ENCODE results near the gene ITPKA.
A peak's percentile ranks its signal among the peaks of the same experiment; 100 is the strongest.
"Not testable (repeated sequence)": the region's sequence is repeated elsewhere in the genome, so short reads cannot be mapped to it uniquely, and the experiment has no call there.

Gene ITPKA

DNA sequence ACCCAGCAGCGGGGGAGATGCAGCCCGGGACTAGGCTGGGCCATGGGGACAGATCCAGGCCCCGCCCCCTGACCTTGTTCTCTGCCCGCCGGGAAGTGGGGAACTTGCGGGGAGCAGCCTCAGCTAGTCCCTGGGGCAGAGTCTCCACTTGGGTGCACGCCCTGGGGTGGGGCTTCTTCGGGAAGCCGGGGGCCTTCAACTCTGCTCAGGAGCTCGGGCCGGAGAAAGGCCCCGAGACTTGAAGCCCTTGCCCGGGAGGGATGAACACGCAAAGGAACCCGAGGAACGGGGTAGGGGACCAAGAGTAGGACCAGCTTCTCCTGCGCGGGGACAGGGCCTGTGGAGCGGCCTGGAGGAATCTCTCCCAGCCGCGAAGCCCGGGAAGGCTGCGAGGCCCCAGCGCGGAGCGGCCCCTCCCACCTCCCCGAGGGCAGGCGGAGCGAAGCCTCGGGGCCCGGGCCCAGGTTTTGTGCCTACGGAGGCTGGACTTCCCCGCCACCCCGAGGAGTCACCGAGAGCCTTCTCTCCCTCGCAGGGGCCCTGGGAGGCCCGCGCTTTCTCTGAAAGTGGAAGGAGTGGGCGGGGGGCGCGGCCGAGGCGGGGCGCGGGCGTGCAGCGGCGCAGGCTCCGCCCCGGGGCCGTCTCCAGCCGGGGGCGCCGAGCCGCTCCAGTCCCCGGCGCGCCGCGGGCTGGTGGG, at the start of gene ITPKA:
TSS of gene ITPKA (plus strand) at position 670 of the 697 bp plus-strand sequence. CDS start 54 bp downstream, outside the sequence.
- DNase-seq: peak; percentile 69

DNA sequence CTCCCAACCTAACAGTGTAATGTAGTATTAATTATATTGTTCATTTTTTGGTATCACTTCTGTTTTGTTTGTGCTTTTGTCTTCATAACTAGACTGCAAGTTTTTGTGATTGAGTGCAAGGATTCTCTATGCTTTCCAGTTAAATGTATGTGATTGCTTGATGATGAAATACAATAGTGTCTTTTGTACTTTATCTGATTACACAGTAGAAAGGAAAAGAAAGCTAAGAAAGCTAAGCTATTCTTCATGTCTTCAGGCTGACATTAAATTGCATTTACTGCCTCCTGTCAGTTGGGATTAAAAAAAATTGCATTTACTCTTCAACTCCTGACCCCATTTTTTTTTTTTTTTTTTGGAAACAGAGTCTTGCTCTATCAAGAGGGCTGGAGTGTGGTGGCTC, 48.3 kb upstream of the ITPKA start:
- no peak for DNase-seq

DNA sequence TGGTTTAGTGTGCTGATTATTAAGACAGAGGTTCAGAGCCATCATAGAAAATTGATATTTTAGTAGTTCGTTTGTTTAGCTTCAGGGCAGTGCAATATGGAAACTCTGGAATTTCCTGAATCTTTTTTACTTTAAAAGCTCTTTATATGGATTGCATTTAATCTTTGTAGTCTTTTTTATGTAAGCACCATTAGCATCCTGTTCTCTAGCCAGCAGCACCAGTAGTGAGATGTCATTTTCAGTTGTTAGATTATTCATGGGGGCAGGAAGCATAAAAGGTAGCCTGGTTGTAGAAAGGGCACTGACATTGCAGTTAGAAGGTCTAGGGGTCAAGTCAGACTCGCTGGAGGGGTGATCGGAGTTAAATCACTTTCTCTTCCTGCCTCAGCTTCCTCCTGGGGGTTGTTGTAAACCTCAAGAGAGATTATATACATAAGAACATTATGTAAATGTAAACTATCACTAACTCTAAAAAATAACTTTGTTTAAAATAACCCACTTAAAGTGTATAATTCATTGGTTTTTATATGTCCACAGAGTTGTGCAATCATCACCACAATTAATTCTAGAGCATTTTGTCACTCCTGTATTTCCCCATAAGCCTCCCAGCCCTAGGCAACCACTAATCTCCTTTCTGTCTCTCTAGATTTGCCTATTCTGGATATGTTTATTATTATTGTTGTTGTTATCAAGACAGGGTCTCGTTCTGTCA, 31.4 kb upstream of the ITPKA start:
- no peak for DNase-seq

DNA sequence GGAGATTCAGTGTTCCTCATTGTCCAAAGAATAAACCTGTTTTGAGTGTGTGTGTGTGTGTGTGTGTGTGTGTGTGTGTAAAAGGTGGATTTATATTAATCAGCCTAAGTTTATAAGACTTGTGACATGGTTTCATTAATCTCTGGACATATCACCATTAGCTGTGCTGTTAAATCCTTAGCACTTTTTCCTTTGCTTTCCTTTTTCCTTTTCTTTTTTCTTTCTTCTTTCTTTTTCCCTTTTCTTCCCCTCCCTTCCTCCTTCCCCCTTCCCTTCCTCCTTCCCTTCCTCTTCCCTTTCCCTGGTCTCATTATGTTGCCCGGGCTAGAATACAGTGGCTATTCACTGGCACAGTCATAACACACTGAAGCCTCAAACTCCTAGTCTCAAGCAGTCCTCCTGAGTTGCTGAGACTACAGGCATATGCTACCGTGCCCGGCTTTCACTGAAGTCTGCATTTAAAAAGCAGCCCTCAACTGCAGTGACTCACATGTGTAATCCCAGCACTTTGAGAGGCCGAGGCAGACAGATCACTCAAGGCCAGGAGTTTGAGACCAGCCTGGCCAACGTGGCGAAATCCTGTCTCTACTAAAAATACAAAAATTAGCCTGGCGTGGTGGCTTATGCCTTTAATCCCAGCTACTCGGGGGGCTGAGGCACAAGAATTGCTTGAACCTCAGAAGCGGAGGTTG, 28.6 kb upstream of the ITPKA start:
- DNase-seq: no peak

DNA sequence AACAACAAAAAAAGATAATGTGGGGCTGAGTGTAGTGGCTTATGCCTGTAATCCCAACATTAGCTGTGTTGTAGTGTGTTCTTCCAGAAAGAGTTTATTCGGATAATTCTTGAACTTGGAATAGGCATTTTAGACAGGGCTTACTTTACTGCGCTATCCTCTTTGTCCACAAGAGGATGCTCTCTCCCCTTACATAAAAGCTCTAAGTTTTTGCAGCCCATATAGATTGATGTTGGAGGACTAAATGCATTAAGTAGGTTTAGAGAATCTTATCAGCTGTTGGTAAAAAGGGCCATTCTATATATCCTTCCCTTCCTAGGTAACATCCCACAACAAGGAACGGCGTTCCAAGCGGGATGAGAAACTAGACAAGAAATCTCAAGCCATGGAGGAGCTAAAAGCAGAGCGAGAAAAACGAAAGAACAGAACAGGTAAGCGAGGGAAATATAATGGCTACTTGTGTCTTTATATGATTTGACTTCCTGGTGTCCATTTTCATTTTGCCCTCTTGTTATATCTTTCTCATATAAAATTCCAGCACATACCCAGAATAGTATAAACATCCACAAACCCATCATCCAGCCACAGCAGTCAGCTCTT, 27.8 kb upstream of the ITPKA start:
- DNase-seq: peak; percentile 53

DNA sequence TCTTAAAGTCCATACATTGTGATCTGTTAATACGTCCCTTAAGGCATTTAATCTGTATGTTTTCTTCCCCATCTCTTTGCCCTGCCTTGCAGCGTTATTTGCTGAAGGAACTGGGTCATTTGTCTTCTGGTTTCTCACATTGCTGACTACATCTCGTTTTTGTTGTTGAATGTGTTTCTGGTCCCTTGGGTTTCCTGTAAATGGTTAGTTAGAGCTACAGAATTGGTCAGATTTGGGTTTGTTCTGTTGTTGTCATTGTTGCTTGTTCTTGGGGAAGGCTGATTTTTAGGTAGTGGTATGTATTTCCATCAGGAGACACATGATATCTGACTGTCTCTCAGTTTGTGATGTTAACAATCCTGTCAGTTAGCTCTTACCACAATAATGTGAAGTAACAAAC, 27.0 kb upstream of the ITPKA start:
- no peak for DNase-seq

DNA sequence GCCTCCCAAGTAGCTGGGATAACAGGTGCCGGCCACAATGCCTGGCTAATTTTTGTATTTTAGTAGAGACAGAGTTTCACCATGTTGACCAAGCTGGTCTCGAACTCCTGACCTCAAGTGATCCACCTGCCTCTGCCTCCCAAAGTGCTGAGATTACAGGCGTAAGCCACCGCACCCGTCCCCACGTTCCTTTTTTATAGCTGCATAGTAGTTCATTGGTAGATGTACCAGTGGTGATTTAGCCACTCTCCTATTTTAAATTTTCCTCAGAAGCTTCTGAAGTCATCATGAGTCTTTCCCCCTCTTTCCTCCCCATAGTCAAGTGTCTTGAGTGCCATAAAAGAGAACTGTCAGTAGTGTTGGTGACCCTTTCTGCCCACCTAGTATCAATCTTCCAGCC, 24.0 kb upstream of the ITPKA start:
- not testable (repeated sequence) for DNase-seq

DNA sequence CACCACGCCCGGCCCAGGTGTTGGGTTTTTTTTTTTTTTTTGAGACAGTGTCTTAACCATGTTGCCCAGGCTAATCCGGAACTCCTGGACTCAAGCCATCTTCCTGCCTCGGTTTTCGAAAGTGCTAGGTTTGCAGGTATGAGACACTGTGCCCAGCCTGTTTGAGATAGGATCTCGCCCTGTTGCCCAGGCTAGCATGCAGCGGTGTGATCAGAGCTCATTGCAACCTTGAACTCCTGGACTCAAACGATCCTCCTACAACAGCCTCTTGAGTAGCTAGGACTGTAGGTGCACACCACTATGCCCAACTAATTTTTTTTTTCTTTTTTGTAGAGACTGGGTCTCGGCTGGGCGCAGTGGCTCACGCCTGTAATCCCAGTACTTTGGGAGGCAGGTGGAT, 20.3 kb upstream of the ITPKA start:
- no peak for DNase-seq

DNA sequence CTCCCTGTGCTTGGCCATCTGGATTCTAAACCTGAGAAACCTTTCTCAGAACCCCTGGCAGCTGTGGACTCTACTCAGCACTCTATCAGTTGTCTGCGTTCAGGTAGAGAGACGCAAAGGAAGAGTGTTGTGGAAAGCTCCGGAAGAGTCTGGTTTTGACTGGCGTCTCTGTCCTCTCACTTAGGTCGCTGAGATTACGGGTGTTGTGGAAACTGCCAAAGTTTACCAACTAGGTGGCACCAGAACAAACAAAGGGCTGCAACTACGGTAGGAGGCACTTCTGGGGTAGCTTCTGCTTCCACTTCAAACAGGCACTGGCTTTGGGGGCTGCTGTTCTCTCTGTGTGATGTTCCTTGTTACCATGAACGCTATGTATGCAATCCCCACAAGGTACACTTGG, 19.2 kb upstream of the ITPKA start:
- no peak for DNase-seq

DNA sequence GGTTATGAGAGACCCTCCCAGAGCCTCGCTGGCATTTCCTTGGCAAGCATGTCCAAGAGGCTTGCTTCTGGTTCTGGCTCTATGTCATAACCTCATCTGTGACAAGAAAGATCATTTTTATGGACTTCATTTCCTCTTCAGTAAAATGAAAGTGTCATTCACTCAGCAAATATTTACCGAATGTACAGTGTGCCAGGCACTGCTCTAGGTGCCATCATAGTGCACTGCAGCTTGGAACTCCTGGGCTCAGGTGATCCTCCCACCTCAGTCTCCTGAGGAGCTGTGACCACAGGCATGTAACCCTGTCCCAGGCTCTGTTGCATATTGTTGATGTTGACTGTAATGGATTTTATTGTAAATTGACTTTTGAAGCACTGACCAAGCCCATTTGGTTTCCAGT, 18.7 kb upstream of the ITPKA start:
- no peak for DNase-seq

DNA sequence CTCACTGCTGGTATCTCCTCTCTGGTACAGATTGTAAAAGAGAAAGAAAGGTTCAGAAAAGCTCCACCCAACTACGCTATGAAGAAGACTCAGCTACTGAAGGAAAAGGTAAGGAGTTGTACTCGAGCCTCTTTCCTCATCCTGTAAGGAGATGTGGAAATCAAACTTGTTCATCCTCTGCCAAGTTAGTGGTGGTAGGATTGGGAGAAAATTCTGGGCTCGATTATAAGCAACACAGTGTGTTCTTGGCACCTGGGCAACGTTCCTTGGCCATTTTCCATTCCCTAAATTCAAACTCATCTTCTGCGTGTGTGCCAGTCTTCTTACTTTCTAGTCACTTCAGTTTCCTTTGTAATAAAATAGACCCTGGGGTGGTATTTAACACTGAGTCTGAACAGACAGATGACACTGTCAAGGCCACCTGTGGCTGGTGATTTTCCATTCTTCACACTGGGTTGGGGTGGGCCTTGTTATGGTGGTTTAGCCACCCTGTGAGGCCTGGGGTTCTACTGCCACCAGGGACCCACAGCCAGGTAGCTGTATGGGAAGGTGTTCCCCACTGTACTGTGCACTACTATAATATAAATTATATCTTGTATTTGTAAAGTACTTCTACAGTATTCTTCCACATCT, 17.1 kb upstream of the ITPKA start:
- DNase-seq: no peak

DNA sequence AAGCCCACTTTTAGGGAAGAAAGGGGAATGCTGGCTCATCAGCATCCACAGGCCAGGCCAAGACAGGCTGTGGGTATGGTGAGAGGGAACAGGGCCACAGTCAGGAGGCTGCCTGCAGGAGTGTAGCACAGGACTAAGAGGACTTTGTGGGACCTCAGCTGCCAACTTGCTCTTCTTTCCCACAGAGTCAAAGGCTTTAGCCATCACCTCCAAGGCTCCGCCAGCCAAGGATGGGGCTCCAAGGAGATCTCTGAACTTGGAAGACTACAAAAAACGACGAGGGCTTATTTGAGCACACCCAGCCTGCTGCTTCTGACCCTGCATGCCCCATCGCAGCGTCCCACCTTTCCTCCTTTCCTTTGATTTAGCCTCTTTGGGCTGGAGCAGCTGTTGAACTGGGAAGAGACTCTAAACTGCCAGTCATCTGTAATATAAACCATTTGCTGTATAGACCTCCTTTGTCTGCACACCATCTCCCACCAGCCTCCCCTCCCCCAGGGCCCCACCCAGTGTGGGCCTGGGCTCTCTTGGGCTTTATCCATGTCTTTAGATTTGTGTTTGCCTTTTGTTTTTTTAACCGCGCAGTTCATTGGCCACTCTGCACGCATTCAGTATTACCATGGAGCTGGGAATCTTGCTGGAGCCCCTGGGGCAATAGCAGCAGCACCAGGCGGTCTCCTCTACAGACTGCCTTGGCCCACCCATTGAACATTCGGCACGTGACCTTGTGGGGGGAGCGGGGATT, 13.1 kb upstream of the ITPKA start:
- DNase-seq: no peak

DNA sequence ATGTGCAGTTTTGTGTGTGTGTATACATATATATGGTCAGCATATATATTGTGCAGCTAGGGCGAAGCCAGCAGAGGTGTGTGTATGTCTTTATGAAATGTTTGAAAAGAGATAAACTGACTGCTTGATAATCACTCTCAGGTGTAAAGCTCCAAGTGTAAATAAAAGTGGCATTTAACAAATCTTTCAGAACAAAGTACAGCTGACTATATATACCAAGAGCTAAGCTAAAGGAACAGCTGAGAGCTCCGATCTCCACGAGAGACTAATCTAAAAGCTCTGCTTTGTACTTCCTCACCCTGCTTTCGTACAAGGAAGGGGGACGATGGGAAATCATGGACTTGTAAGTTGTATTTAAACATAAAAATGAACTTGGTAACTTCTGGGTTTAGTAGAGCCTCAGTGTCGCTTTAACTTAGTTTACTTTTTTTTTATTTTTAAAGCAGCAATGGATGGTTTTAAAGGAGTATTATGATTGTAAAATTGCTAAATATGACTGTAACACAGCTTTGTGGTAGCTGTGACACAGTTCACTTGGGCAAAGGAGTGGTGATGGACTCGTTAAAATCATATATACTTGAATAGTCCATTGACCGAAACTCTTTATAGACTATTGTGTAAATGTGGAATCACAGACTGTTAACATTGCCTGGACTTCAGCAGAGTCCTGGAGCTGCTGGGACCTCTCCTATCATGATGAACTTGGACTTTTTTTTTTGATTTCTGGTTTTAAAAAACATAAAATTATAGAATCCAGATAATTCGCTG, 11.4 kb upstream of the ITPKA start:
- no peak for DNase-seq

DNA sequence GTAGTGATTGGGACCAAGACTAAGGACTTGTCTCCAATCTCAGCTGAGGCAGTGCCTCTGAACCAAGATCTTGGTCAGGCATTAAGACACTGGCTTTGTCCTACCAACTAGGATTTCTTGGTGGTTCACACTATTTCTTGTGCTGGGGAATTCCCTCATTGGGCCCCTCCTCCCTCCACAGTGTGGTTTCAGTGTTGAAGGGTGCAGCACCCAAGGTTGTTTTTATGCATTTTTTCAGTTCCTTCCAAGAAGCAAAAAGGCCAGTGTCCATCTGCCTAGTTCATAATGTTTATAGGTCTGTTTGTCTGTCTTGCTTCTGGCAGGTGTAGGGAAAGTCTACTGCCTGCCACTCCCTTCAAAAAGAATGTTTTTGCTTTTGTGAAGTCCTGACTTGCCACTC, 10.6 kb upstream of the ITPKA start:
- DNase-seq: no peak

DNA sequence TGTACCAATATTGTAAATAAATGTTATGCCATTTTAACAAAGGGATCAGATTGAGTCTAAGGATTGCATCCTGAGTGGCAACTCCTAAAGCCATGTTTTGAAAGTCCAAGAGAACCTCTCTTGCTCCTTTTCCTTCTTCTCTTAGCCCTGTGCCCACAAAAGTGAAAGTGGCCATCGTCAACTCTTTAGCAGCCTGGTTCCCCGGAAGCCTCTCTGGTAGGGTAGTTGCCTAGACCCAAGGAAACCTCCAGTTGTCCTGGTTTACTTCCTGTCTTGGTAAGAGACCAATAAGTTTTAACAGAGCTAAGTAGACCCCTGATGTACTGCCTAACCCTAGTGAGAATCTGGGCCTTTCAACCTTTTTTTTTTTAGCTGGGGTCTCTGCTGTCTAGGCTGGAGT, 10.2 kb upstream of the ITPKA start:
- DNase-seq: no peak

DNA sequence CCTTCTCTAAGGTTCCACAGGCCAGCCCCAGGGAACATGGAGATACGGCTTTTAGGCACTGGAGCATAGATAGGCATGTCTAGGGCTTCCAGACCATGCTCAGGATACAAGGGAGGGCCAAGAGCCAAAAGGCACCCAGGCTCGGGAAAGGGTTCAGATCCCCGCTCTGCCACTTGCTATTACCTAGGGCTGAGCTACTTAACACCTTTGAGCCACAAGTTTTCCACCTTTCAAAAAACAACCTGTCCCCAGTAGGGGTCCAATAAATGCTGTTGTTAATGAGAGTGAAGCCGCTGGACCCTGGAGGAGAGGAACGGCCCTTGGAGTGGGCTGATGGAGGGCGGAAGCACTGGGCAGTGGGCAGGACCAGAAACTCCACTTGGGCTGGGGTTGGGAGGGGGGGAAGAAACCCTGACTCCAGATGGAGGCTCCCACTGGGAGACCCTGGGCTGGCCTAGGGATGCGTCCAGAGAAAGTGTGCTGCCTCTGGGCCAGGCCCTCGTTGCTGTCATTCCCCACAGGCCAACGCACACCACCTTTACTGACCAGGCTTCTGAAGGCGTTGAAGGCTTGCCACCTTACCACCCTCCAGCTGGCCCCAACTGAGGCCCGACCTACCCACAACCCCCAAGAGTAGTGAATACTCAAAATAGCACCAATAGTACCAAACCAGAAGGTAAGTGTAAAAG, 8.6 kb upstream of the ITPKA start:
- no peak for DNase-seq

DNA sequence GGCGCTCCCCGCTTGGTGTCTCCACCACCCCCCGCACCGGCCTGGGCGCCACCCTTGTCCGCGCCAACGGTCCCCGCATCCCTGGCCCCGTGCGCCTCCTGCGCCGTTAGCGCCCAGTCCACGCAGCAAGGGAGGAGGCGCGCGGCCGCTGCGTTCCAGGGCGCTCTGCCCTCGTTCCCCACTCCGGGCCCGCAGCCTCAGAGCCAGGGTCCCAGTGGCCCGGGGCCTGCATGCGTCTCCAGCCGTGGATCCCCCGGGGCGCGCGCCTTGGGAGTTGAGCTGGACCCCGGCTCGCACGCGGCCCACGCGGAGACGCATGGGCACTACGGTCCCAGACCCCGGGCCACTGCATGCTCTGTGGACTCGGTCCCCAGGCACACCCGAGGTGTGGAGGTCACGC, 7.4 kb upstream of the ITPKA start:
- DNase-seq: no peak

DNA sequence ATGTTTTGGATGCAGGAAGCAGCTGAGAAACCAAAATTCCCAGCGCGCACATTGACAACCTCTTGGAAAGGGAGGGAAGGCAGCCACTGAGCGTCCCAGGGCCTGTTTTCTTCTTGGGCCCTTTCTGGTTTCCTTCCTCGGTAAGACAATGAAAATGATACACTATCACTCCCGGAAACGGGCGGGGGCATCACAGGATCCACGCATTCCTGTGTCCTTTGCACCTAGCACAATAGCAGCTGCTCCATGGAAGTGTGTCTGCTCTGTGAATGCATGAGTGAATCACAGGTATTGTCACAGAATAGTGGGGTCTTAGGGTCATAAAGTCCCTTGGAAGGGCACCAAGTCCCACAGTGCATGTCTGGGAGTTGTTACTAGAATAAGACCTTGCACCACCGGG, 6.3 kb upstream of the ITPKA start:
- DNase-seq: no peak

DNA sequence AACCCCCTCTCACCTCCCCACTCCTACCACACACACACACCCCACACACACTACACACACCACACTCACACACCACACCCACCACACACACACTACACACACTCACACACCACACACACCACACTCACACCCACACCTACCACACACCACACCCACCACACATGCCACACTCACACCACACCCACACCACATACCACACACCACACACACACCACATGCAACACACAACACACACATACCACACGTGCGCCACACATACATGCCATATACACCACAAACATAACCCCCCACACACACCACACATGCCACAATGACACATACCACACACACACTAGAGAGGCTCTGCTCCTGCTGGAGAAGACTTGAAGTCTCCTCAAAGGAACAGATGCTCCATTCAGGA, 5.9 kb upstream of the ITPKA start:
- DNase-seq: peak; percentile 16

DNA sequence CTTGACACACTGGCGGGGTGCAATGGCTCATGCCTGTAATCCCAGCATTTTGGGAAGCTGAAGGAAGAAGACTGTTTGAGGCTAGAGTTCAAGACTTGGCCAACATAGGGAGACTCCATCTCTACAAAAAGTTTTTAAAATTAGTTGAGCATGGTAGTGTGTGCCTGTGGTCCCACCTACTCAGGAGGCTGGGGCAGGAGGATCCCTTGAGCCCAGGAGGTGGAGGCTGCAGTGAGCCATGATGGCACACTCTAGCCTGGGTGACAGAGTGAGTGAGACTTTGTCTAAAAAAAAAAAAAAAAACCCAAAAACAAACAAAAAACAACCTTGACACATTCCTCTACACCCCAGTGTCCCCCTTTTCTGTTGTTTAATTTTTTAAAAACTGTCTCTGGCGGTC, 4.0 kb upstream of the ITPKA start:
- no peak for DNase-seq

DNA sequence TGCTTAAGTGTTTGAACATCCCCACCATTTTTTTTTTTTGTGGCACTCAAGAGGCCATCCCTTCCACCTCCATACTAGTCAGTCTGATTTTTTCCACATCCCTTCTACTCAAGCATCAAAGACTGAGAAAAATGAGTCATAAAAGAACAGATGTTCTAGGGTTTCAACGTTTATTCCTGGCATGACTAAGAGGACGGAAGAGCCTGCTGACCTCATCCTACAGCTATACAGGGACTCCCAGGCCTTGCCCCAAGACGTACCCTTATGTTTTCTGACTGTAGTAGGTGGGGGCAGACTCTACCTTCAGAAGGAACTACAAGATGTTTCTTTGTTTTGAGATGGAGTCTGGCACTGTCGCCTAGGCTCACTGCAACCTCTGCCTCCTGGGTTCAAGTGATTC, 3.3 kb upstream of the ITPKA start:
- DNase-seq: peak; percentile 95
